ENCODE data around the gene DAB2. TPM values are rescaled to one million over a fixed set of nuclear protein-coding genes. Genes with fewer than 3 reads are reported as not detected.

The DAB2 gene
- total RNA-seq, 1 donor from 2014 or later: 164 TPM

DNA sequence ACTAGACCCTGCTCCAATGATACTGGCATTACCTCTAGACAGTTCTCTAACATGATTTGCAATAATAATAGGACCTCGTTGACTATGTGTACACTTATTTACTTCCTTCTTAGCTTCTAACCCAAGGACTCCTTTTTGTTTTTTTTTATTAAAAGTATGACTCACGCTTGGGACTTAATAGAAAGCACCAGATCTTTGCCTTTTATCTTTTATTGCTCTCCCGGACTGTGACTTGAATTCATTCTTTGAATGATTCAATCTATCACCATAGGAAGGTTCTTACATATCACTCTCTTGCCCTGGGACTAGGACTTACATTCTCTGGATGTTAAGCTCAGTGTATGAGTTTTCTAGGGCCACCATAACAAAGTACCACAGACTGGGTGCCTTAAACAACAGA is 69.5 kb downstream of the DAB2 start:
- H3K36me3 ChIP-seq: no peaks in the 10 kb centered on the region
- intact Hi-C loops (cut with DNase I): no loop called here
- H3K4me3 ChIP-seq: no peak overlapping the region
- ATAC-seq (no peak), DNase-seq (no peak)
- H3K4me1 ChIP-seq: no peaks in the 10 kb centered on the region
- TF ChIP-seq, protein P1, sequence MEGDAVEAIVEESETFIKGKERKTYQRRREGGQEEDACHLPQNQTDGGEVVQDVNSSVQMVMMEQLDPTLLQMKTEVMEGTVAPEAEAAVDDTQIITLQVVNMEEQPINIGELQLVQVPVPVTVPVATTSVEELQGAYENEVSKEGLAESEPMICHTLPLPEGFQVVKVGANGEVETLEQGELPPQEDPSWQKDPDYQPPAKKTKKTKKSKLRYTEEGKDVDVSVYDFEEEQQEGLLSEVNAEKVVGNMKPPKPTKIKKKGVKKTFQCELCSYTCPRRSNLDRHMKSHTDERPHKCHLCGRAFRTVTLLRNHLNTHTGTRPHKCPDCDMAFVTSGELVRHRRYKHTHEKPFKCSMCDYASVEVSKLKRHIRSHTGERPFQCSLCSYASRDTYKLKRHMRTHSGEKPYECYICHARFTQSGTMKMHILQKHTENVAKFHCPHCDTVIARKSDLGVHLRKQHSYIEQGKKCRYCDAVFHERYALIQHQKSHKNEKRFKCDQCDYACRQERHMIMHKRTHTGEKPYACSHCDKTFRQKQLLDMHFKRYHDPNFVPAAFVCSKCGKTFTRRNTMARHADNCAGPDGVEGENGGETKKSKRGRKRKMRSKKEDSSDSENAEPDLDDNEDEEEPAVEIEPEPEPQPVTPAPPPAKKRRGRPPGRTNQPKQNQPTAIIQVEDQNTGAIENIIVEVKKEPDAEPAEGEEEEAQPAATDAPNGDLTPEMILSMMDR (IDR thresholded peaks at IDR 0.05): no peak
- no peaks in the 10 kb centered on the region for H3K27me3 ChIP-seq (ENCODE audit: low read depth)
- no peak overlapping the region for H3K27ac ChIP-seq
- peaks cover 4% of the 10 kb centered on the region for H3K9me3 ChIP-seq

DNA sequence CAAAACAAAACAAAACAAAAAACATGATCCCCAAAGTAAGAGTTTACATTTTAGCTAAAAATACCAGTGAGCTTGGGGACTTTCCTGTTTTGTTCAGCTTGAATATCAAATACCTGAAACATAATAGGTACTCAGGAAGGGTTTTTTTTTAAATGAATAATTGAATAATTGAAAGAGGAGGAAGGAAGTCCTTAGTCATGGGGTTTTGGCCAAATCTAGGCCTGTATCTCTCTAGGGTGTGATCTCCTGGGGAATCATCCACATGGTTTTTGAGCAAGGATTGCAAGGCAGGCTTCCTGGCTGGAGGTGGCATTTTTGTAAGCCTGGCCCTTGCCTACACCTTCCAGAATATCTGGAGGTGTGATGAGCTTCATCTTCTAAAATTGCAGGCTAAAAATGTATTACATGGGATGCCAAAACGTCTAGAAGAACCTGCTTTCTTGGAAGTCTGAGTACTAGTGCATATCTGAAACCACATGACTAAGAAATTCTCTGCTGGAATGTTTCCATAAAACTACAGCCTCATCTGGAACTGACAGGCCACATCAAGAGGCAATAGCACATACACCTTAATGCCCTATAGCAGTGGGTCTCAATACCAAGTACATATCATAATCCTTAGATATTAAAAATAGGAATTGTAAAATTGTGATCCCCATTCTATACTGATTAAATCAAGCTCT is 70.9 kb downstream of the DAB2 start:
- DNase-seq (no peak), ATAC-seq (no peak)
- Histone ChIP-seq H3K36me3 (no peaks in the 10 kb centered on the region), H3K4me3 (no peak overlapping the region), H3K27ac (no peak overlapping the region), H3K27me3 (ENCODE audit: low read depth) (no peaks in the 10 kb centered on the region), H3K9me3 (peaks cover 4% of the 10 kb centered on the region), H3K4me1 (no peaks in the 10 kb centered on the region)
- TF ChIP-seq, protein P1 (IDR thresholded peaks at IDR 0.05): no peak
- intact Hi-C loops (cut with DNase I): no loop called here

DNA sequence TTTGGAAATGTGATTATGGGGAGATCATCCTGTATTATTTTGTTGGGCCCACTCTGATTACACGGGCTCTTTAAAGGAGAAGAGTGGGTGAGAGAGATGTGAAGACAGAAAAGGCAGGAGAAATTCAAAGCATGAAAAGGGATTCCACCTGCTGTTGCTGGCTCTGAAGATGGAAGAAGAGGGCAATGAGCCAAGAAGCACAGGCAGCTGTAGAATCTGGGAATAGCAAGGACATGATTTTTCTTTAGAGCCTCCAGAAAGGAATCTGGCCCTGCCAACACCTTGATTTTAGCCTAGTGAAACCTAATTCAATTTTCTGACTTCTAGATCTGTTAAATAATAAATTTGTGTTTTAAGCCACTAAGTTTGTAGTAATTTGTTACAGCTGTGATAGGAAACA is 71.8 kb downstream of the DAB2 start:
- no peaks in the 10 kb centered on the region for H3K27me3 ChIP-seq (ENCODE audit: low read depth)
- no peaks in the 10 kb centered on the region for H3K4me1 ChIP-seq
- intact Hi-C loops (cut with DNase I): no loop called here
- H3K4me3 ChIP-seq: no peak overlapping the region
- H3K27ac ChIP-seq: no peak overlapping the region
- H3K9me3 ChIP-seq: peaks cover 4% of the 10 kb centered on the region
- TF ChIP-seq, protein P1 (IDR thresholded peaks at IDR 0.05): no peak
- no peak for DNase-seq
- ATAC-seq: no peak
- H3K36me3 ChIP-seq: no peaks in the 10 kb centered on the region

GRCh38 chr5:39352170-39352569 is 72.6 kb downstream of the DAB2 start:
- intact Hi-C loops (cut with DNase I): no loop called here
- DNase-seq: no peak
- H3K9me3 ChIP-seq: peaks cover 4% of the 10 kb centered on the region
- no peak overlapping the region for H3K27ac ChIP-seq
- no peaks in the 10 kb centered on the region for H3K27me3 ChIP-seq (ENCODE audit: low read depth)
- H3K36me3 ChIP-seq: no peaks in the 10 kb centered on the region
- TF ChIP-seq, protein P1 (IDR thresholded peaks at IDR 0.05): no peak
- ATAC-seq: no peak
- H3K4me3 ChIP-seq: no peak overlapping the region
- H3K4me1 ChIP-seq: no peaks in the 10 kb centered on the region

GRCh38 chr5:39349484-39349883 is 75.3 kb downstream of the DAB2 start:
- Histone ChIP-seq H3K27ac (no peak overlapping the region), H3K4me1 (no peaks in the 10 kb centered on the region), H3K36me3 (no peaks in the 10 kb centered on the region), H3K9me3 (peaks cover 4% of the 10 kb centered on the region), H3K4me3 (no peak overlapping the region), H3K27me3 (ENCODE audit: low read depth) (no peaks in the 10 kb centered on the region)
- intact Hi-C loops (cut with DNase I): no loop called here
- TF ChIP-seq, protein P1 (IDR thresholded peaks at IDR 0.05): no peak
- DNase-seq (no peak), ATAC-seq (no peak)
